Chondrocyte (in vitro differentiated cells): Measurements from ENCODE around the gene KIF2A. TPM values are rescaled to one million over a fixed set of nuclear protein-coding genes. Genes with fewer than 3 reads are reported as not detected.

Experiments
- DNase-seq: peaks from one replicate; pipeline ENCODE4 v3.0.0; 2021; ENCODE audit warnings: mixed read lengths, low spot score
- H3K27ac Mint-ChIP-seq: one replicate; pipeline ENCODE4 v1.8.0; 2021; ENCODE audit warnings: mild to moderate bottlenecking, moderate library complexity, mixed read lengths; ENCODE audit not compliant: unreplicated experiment
- H3K27me3 Mint-ChIP-seq: 2 replicates; pipeline ENCODE4 v1.8.0; 2021; ENCODE audit warnings: low read depth, mixed read lengths
- H3K36me3 Mint-ChIP-seq: 2 replicates; pipeline ENCODE4 v1.8.0; 2021; ENCODE audit warnings: low read depth, mixed read lengths
- H3K4me1 Mint-ChIP-seq: 2 replicates; pipeline ENCODE4 v1.8.0; 2021; ENCODE audit warnings: low read depth, mild to moderate bottlenecking, mixed read lengths
- H3K4me3 Mint-ChIP-seq: one replicate; pipeline ENCODE4 v1.8.0; 2021; ENCODE audit warnings: mild to moderate bottlenecking, moderate library complexity, mixed read lengths; ENCODE audit not compliant: unreplicated experiment
- H3K9me3 Mint-ChIP-seq: 2 replicates; pipeline ENCODE4 v1.8.0; 2021; ENCODE audit warnings: low read depth, mixed read lengths
- CTCF ChIP-seq: fragments of 200-600 bp; sonication (generic); IDR thresholded peaks from 2 replicates; pipeline ENCODE4 v1.5.0; 2021; ENCODE audit warnings: antibody characterized with exemption, mild to moderate bottlenecking, moderate library complexity
- total RNA-seq: library from RNA; stranded (reverse); gene quantifications from 3 replicates; pipeline ENCODE4 v1.2.1, GENCODE V29; 2021

KIF2A gene
- total RNA-seq, 1 donor from 2014 or later: 37.7 TPM

GRCh38 chr5:62376064-62376463 lies 70.1 kb downstream of the KIF2A start:
- H3K27me3 Mint-ChIP-seq: no peaks in the 10 kb centered on the region
- peaks cover 24% of the 10 kb centered on the region for H3K36me3 Mint-ChIP-seq
- no peak for DNase-seq
- no peak overlapping the region for H3K4me3 Mint-ChIP-seq
- no peak for TF ChIP-seq CTCF
- no peaks in the 10 kb centered on the region for H3K9me3 Mint-ChIP-seq
- no peak overlapping the region for H3K27ac Mint-ChIP-seq
- H3K4me1 Mint-ChIP-seq: peaks cover 5% of the 10 kb centered on the region

DNA sequence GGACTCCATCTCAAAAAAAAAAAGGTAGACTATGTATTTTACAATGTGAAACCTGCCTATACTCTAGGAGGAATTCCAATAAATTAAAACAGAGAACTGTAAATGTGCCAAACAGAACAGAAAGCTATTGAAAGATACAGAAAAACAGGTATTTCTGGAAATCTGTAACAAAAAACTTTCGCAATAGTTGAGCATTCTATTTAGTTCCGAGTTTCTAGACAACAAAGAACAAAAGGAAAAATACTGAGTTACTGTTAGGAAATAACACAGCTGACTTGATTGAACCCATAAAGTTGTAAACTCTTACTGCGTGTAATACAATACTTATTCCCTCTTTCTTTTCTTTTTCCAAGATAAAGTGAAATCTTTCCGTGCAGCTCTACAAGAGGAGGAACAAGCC lies 79.1 kb downstream of the KIF2A start:
- Mint-ChIP-seq H3K4me3 (no peak overlapping the region), H3K27ac (no peak overlapping the region), H3K27me3 (no peaks in the 10 kb centered on the region), H3K36me3 (peaks cover 24% of the 10 kb centered on the region), H3K9me3 (no peaks in the 10 kb centered on the region), H3K4me1 (no peaks in the 10 kb centered on the region)
- TF ChIP-seq CTCF: no peak
- DNase-seq: no peak

GRCh38 chr5:62385816-62386400 lies 79.9 kb downstream of the KIF2A start:
- no peak overlapping the region for H3K27ac Mint-ChIP-seq
- DNase-seq: no peak
- no peak overlapping the region for H3K4me3 Mint-ChIP-seq

DNA sequence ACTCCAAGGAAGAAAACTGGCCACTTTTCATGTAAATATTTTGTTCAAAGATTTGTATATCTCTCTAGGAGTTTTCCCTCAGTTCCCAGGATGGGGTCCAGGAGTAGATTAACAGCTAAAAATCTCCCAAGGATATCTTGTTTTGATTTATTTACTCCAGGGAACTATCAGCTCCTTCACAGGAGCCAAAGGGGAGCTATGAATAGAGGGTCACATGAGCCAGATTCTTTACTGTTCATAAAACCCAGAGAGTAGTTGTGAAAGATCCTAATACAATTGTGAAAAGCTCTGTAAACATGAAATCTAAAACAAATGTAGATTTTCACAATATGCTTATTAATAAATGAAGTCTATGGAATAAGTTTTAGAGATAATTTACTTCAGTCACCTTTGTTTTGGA lies 80.8 kb downstream of the KIF2A start:
- Mint-ChIP-seq H3K27me3 (no peaks in the 10 kb centered on the region), H3K4me1 (no peaks in the 10 kb centered on the region), H3K27ac (no peak overlapping the region), H3K36me3 (peaks cover 16% of the 10 kb centered on the region), H3K9me3 (no peaks in the 10 kb centered on the region), H3K4me3 (no peak overlapping the region)
- DNase-seq: no peak
- TF ChIP-seq CTCF: no peak

More at GRCh38 chr5:62385816-62386400, 79.9 kb downstream of the KIF2A start:
- Mint-ChIP-seq H3K27me3 (no peaks in the 10 kb centered on the region), H3K4me1 (no peaks in the 10 kb centered on the region), H3K9me3 (no peaks in the 10 kb centered on the region), H3K36me3 (peaks cover 20% of the 10 kb centered on the region)
- no peak for TF ChIP-seq CTCF

DNA sequence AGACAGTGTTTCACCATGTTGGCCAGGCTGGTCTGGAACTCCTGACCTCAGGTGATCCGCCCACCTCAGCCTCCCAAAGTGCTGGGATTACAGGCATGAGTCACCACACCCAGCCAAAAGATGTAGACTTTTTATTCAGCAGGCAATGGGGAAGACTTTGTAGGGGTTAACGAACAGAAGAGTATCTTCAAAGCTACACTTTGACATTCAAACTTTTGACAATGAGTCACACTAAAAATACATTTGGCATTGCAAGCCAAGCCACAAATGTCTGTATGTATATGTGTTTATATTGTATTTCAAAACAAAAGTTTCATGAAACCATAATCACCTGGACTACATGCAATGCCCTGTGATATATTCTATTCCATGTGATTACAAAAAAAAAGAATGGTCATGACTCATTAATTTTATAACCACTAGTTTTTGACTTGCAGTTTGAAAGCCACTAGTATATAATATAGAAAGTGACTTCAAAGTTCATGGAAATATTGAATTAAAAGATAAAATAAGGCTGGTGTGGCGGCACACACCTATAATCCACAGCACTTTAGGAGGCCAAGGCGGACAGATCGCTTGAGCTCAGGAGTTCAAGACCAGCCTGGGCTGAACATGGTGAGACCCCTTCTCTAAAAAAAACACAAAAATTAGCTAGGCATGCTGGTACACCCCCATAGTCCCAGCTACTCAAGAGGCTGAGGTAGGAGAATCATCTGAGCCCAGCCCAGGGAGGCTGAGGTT lies 89.4 kb downstream of the KIF2A start:
- no peak overlapping the region for H3K27ac Mint-ChIP-seq
- peaks cover 19% of the 10 kb centered on the region for H3K36me3 Mint-ChIP-seq
- no peak for DNase-seq
- no peak for TF ChIP-seq CTCF
- no peak overlapping the region for H3K4me3 Mint-ChIP-seq
- H3K9me3 Mint-ChIP-seq: no peaks in the 10 kb centered on the region
- H3K4me1 Mint-ChIP-seq: no peaks in the 10 kb centered on the region
- H3K27me3 Mint-ChIP-seq: no peaks in the 10 kb centered on the region
